Adrenal gland (tissue), 12 donors: ENCODE results near the gene SRGAP3. TPM values are rescaled to one million over a fixed set of nuclear protein-coding genes. Genes with fewer than 3 reads are reported as not detected.

Source experiments
- DNase-seq, 7 donors: peaks; one replicate each; pipeline ENCODE4 v3.0.0-alpha.2; 2019 to 2020
- H3K27ac ChIP-seq, 5 donors: fragments of 200-600 bp; sonication (generic) in 4 of 5; 1 replicate in 3 of 5; 2 replicates in 2 of 5; pipeline versions ENCODE4 v1.5.1 to v1.8.0; 2016 to 2020; ENCODE audit warnings: mild to moderate bottlenecking in 1 of 5
- H3K27me3 ChIP-seq: fragments of 200-600 bp; 2 replicates; pipeline ENCODE4 v1.8.0; 2021
- H3K36me3 ChIP-seq, 2 donors: fragments of 200-600 bp; replicated peaks in 1 of 2; 1 replicate in 1 of 2; 2 replicates in 1 of 2; pipeline versions ENCODE4 v1.5.1 to v1.8.0; 2018 to 2022
- H3K4me1 ChIP-seq, 2 donors: fragments of 200-600 bp; replicated peaks in 1 of 2; 1 replicate in 1 of 2; 2 replicates in 1 of 2; pipeline versions ENCODE4 v1.5.1 to v1.8.0; 2018 to 2021
- H3K4me3 ChIP-seq, 4 donors: fragments of 200-600 bp; sonication (generic) in 3 of 4; one replicate each; pipeline ENCODE4 v1.5.1; 2016 to 2018
- H3K9me3 ChIP-seq, 3 donors: fragments of 200-600 bp; sonication (generic) in 1 of 3; replicated peaks in 1 of 3; 1 replicate in 2 of 3; 2 replicates in 1 of 3; pipeline versions ENCODE4 v1.5.1 to v1.8.0; 2016 to 2021
- POLR2A ChIP-seq, 2 donors: fragments of 450-650 bp; IDR thresholded peaks; one replicate each; pipeline ENCODE4 v1.6.1; 2017; ENCODE audit warnings: antibody characterized with exemption in 2 of 2, mild to moderate bottlenecking in 2 of 2, moderate library complexity in 1 of 2
- WGBS, 4 donors: extraction: QIAGEN DNeasy Blood & Tissue Kit in 2 of 4; methylation state at CpG; one replicate each; pipeline versions ENCODE4 v1.1.5 to v1.1.7; 2013 to 2017; 5-methylcytosine and 5-hydroxymethylcytosine counted together
- intact Hi-C, 2 donors: fragments of 100-400 bp; cut with DNase I; formaldehyde crosslinking; loops; one replicate each; pipeline versions ENCODE4 v1.14.1 to v1.15.0; 2022 to 2023
- polyA plus RNA-seq, 3 donors: library from polyadenylated mRNA; stranded (reverse); fragments of 200-250 nt in 2 of 3; fragments of 350-450 nt in 1 of 3; fragmentation: Illumina TruSeq in 1 of 3; extraction: RNeasy Lipid Tissue Mini Kit (QIAGEN cat#74804) in 1 of 3; gene quantifications; one replicate each; pipeline ENCODE4 v1.2.3, GENCODE V29; 2013 to 2014
- total RNA-seq, 9 donors: library from RNA; depleted of rRNA in 4 of 9; stranded (reverse); fragments of >200 nt in 4 of 9; fragments of 120-200 nt in 1 of 9; fragmentation: NEBNext Ultra II Directional in 1 of 9; extraction: Animal tissue kit (Norgen Biotek cat#: 25700) in 1 of 9; gene quantifications; one replicate each; pipeline versions ENCODE4 v1.1.0 to v1.2.4, GENCODE V29; 2013 to 2023
- TF ChIP-seq, protein P1 (sequence below), 6 experiments: fragments of 450-650 bp in 4 of 6; fragments of 200-600 bp in 2 of 6; sonication (generic) in 1 of 6; IDR thresholded peaks; 1 replicate in 5 of 6; 2 replicates in 1 of 6; pipeline versions ENCODE4 v1.5.1 to v1.8.0; 2016 to 2021; ENCODE audit warnings: antibody characterized with exemption in 6 of 6, mild to moderate bottlenecking in 2 of 6, moderate library complexity in 1 of 6
- donor health status: healthy with polysubstance abuse.
- donor health status: Bipolar disorder and iron deficiency.
- donor health status: DM: yes; HTN: yes; CAD: no.
- donor health status: DM: no; HTN: no; CAD: no.
- donor health status: DM: no; HTN: no; CAD: no.
- donor health status: DM: yes; HTN: yes; CAD: no.

The SRGAP3 gene
- total and polyA plus RNA-seq, 12 donors = 3.3 to 35.0 (median 17.8) TPM

DNA sequence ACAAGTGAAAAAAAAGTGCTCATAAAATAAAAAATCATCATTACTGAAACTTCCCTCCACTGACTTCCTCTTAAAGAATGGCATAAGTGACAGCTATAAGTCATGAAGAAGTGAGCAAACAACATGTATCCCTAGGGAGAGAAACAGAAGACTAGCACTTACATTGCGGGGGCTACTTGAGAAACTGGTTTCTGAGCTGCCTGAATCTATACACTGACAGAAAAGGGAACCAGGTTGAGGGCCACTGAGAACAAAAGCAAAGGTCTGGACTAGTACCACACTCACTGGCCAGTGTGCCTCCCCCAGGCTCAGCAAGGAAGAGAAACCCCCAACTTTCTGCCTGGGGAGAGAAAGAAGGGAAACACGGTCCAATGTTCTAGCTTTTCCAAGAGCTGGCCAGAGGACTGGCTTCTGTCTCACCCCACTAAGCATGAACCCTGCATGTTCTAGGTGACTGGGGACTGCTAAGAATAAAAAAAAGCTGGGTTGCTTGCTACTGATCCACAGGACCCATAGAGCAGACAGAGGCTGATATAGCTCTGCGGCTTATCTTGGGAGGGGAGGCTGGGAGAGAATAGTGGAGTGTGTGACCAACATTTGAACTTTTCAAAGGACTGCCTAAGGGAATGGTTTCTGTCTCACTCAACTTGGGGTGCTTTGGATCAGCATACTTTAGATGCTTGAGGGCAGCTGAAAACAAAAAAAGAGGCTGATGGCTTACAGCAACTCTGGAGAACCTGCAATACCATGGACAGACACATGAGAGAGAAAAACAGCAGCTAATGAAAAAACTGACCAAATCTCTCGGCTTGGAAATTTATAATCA, 294.3 kb downstream of the SRGAP3 start:
- DNase-seq = no peak
- intact Hi-C loops = no loop called here
- no peaks in the 10 kb centered on the region for H3K9me3 ChIP-seq
- TF ChIP-seq POLR2A (IDR thresholded peaks at IDR 0.05) = no peak
- TF ChIP-seq, protein P1, sequence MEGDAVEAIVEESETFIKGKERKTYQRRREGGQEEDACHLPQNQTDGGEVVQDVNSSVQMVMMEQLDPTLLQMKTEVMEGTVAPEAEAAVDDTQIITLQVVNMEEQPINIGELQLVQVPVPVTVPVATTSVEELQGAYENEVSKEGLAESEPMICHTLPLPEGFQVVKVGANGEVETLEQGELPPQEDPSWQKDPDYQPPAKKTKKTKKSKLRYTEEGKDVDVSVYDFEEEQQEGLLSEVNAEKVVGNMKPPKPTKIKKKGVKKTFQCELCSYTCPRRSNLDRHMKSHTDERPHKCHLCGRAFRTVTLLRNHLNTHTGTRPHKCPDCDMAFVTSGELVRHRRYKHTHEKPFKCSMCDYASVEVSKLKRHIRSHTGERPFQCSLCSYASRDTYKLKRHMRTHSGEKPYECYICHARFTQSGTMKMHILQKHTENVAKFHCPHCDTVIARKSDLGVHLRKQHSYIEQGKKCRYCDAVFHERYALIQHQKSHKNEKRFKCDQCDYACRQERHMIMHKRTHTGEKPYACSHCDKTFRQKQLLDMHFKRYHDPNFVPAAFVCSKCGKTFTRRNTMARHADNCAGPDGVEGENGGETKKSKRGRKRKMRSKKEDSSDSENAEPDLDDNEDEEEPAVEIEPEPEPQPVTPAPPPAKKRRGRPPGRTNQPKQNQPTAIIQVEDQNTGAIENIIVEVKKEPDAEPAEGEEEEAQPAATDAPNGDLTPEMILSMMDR (IDR thresholded peaks at IDR 0.05) = no peak
- no peaks in the 10 kb centered on the region for H3K27me3 ChIP-seq
- no peak overlapping the region for H3K27ac ChIP-seq
- 84 to 94% (median 89%) methylated on average over 4 of the region's 4 CpGs for WGBS, 4 donors
- H3K4me3 ChIP-seq = no peak overlapping the region
- H3K4me1 ChIP-seq = no peaks in the 10 kb centered on the region
- no peaks in the 10 kb centered on the region for H3K36me3 ChIP-seq

DNA sequence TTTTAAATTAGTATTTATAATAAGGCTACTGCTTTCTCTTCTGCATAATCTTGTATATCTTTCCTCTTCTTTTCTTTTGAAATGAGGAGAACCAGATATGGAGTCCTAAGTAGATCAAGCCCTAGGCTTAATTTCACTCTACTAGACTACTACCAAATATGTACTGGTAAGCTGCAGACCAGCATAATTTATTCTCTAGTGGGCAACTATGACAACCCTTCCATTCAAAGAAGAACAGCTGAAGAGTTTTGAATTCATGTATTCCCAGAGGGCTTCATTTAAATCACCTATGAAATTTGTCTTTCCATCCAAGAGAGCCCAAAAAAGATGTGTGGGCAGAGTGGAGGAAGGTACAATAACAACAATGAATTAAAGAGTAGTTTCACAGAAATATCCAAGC, 296.1 kb downstream of the SRGAP3 start:
- intact Hi-C loops = no loop called here
- no peak overlapping the region for H3K27ac ChIP-seq

DNA sequence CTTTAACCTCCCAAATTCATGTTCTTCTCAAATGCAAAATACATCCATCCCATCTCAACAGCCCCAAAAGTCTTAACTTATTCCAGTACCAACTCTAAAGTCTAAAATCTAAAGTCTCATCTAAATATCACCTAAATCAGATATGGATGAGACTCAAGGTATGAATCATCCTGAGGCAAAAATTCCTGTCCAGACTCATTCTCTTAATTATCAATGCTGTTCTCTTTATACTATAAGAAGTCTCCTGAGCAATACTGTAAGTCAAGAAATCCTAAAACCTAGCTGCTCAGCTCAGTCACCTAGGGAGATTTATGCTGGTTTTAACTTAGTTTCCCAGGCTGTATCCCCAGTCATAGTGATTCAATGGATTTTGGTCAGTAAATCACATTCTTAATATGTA, 297.3 kb downstream of the SRGAP3 start:
- H3K9me3 ChIP-seq = no peaks in the 10 kb centered on the region
- no peak overlapping the region for H3K27ac ChIP-seq
- H3K36me3 ChIP-seq = no peaks in the 10 kb centered on the region
- no peak for TF ChIP-seq POLR2A (IDR thresholded peaks at IDR 0.05)
- TF ChIP-seq, protein P1 (IDR thresholded peaks at IDR 0.05) = no peak
- H3K27me3 ChIP-seq = no peaks in the 10 kb centered on the region
- H3K4me1 ChIP-seq = no peaks in the 10 kb centered on the region
- no peak overlapping the region for H3K4me3 ChIP-seq
- DNase-seq = no peak
- intact Hi-C loops = no loop called here

More for the DNA sequence above, 296.1 kb downstream of the SRGAP3 start:
- no peaks in the 10 kb centered on the region for H3K4me1 ChIP-seq
- H3K9me3 ChIP-seq = no peaks in the 10 kb centered on the region
- no peak overlapping the region for H3K4me3 ChIP-seq
- H3K36me3 ChIP-seq = no peaks in the 10 kb centered on the region
- no peak for DNase-seq
- TF ChIP-seq POLR2A (IDR thresholded peaks at IDR 0.05) = no peak
- H3K27me3 ChIP-seq = no peaks in the 10 kb centered on the region

DNA sequence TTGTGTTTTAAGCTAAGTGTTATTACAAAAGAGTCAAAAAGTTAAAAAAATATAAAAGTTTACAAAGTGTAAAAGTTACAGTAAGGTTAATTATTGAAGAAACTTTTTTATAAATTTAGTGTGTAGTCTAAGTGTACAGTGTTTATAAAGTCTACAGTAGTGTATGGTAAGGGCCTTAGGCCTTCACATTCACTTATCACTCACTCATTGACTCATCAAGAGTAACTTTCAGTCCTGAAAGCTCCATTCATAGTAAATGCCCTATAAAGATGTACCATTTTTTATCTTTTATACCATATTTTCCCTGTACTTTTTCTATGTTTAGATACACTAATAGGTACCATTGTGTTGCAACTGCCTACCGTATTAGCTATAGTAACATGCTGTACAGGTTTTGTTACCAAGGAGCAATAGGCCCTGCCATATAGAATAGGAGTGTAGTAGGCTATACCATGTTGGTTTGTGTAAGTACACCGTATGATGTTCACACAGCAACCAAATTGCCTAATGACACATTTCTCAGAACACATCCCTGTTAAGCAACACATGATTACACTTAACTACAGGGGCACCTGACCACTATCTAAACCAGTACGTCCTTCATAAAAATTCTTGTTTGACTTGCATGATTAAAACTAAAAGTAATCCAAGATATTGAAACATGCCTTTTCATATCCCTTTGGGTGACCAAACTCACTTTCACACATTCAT, 303.4 kb downstream of the SRGAP3 start:
- Histone ChIP-seq H3K4me1 (no peaks in the 10 kb centered on the region), H3K4me3 (no peak overlapping the region), H3K36me3 (no peaks in the 10 kb centered on the region), H3K27me3 (no peaks in the 10 kb centered on the region), H3K27ac (no peak overlapping the region), H3K9me3 (no peaks in the 10 kb centered on the region)
- WGBS, 4 donors = 62 to 98% (median 86%) methylated on average over 3 of the region's 3 CpGs
- intact Hi-C loops = no loop called here
- no peak for TF ChIP-seq POLR2A (IDR thresholded peaks at IDR 0.05)
- TF ChIP-seq, protein P1 (IDR thresholded peaks at IDR 0.05) = no peak
- DNase-seq = no peak
